IPS DF 6.9 (cell line): ENCODE results near the gene SYNE3.

Source experiments
- DNase-seq: peaks from one replicate; pipeline ENCODE4 v3.0.0-alpha.2; 2013; ENCODE audit warnings: low read depth, low spot score
- H3K27ac ChIP-seq: one replicate; pipeline ENCODE4 v1.5.1; 2013; ENCODE audit warnings: low read length, control low read depth
- H3K27me3 ChIP-seq: 2 replicates; pipeline ENCODE4 v1.6.1; 2013; ENCODE audit warnings: mild to moderate bottlenecking, low read length; ENCODE audit not compliant: control insufficient read depth, insufficient read depth
- H3K36me3 ChIP-seq: 2 replicates; pipeline ENCODE4 v1.6.1; 2013; ENCODE audit warnings: low read length; ENCODE audit not compliant: control insufficient read depth, insufficient read depth
- H3K4me1 ChIP-seq: 2 replicates; pipeline ENCODE4 v1.6.1; 2013; ENCODE audit warnings: low read length; ENCODE audit not compliant: control insufficient read depth, insufficient read depth
- H3K4me3 ChIP-seq: 2 replicates; pipeline ENCODE4 v1.5.1; 2013; ENCODE audit warnings: mild to moderate bottlenecking, low read length
- H3K9me3 ChIP-seq: 2 replicates; pipeline ENCODE4 v1.6.1; 2013; ENCODE audit warnings: low read length, inconsistent platforms; ENCODE audit not compliant: control insufficient read depth, insufficient read depth
- WGBS: extraction: QIAGEN DNeasy Blood & Tissue Kit; methylation state at CpG from one replicate; pipeline ENCODE4 v1.1.7; 2013; ENCODE audit warnings: mixed read lengths, missing lambda C conversion rate; ENCODE audit not compliant: insufficient read length, insufficient coverage; 5-methylcytosine and 5-hydroxymethylcytosine counted together

Gene SYNE3, protein sequence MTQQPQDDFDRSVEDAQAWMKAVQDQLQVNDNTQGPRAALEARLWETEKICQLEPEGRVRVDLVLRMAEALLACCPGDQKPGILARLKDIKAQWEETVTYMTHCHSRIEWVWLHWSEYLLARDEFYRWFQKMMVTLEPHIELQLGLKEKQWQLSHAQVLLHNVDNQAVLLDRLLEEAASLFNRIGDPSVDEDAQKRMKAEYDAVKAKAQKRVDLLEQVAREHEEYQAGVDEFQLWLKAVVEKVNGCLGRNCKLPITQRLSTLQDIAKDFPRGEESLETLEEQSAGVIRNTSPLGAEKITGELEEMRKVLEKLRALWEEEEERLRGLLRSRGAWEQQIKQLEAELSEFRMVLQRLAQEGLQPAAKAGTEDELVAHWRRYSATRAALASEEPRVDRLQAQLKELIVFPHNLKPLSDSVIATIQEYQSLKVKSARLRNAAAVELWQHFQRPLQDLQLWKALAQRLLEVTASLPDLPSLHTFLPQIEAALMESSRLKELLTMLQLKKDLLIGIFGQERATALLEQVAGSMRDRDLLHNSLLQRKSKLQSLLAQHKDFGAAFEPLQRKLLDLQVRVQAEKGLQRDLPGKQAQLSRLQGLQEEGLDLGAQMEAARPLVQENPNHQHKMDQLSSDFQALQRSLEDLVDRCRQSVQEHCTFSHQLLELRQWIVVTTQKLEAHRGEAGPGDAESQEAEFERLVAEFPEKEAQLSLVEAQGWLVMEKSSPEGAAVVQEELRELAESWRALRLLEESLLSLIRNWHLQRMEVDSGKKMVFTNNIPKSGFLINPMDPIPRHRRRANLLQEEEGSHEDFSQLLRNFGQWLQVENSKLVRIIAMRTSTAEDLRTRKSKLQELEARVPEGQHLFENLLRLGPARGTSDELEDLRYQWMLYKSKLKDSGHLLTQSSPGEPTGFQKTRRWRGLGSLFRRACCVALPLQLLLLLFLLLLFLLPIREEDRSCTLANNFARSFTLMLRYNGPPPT

GRCh38 chr14:95516554-95517181 lies at the start of gene SYNE3:
Gene SYNE3, minus strand, starts transcription at chr14:95516650. Its CDS starts 40,829 bp downstream, at chr14:95475821.
- Histone ChIP-seq H3K27ac (no peak within 1 kb of the TSS), H3K36me3 (no peaks in the 10 kb centered on the region), H3K4me1 (peaks cover 7% of the 10 kb centered on the region; the same call in 1 of the 2 replicates), H3K27me3 (peaks cover 14% of the 10 kb centered on the region), H3K4me3 (peak within 1 kb of the TSS; percentile 51), H3K9me3 (no peaks in the 10 kb centered on the region)
- no peak for DNase-seq
- no CpG with 5 or more reads among the region's 60 CpGs for WGBS

DNA sequence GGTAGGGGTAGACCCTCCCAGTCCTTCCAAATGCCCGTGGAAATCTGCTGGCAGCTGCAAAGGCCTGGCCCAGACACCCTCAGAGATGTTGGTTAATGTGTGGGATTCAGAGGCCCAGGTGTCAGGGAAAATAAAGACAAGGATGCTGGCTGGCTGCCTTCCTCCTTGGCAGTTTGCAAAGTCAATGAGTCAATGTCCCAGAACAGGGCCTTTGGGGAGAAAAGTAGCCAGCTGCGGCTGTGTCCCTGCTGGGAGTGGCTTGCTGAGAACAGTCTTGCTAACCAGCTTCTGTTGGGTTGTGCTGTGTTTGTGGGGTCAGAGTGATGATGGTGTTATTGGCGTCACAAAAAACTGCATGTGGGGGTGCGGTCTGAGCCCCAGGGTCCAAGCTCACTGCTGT lies 47.6 kb upstream of the SYNE3 start:
- H3K27ac ChIP-seq = no peak overlapping the region
- no peak for DNase-seq
- no peaks in the 10 kb centered on the region for H3K9me3 ChIP-seq
- H3K36me3 ChIP-seq = no peaks in the 10 kb centered on the region
- no peaks in the 10 kb centered on the region for H3K27me3 ChIP-seq
- no peak overlapping the region for H3K4me3 ChIP-seq
- no CpG with 5 or more reads among the region's 4 CpGs for WGBS
- peaks cover 3% of the 10 kb centered on the region; the same call in 1 of the 2 replicates for H3K4me1 ChIP-seq

GRCh38 chr14:95562892-95563685 lies 46.6 kb upstream of the SYNE3 start:
- WGBS = no CpG with 5 or more reads among the region's 18 CpGs
- Histone ChIP-seq H3K4me1 (peaks cover 3% of the 10 kb centered on the region; the same call in 1 of the 2 replicates), H3K36me3 (no peaks in the 10 kb centered on the region), H3K27ac (no peak overlapping the region), H3K4me3 (no peak overlapping the region), H3K9me3 (no peaks in the 10 kb centered on the region), H3K27me3 (no peaks in the 10 kb centered on the region)
- DNase-seq = no peak

GRCh38 chr14:95561001-95561412 lies 44.6 kb upstream of the SYNE3 start:
- H3K4me3 ChIP-seq = no peak overlapping the region
- WGBS = no CpG with 5 or more reads among the region's 14 CpGs
- no peak overlapping the region for H3K27ac ChIP-seq
- H3K36me3 ChIP-seq = no peaks in the 10 kb centered on the region
- peaks cover 5% of the 10 kb centered on the region for H3K4me1 ChIP-seq
- peak; percentile 88 for DNase-seq
- H3K9me3 ChIP-seq = no peaks in the 10 kb centered on the region
- H3K27me3 ChIP-seq = no peaks in the 10 kb centered on the region; the same call in 1 of the 2 replicates

GRCh38 chr14:95559203-95559602 lies 42.8 kb upstream of the SYNE3 start:
- H3K36me3 ChIP-seq = no peaks in the 10 kb centered on the region
- no peak overlapping the region for H3K27ac ChIP-seq
- no peak for DNase-seq
- H3K9me3 ChIP-seq = no peaks in the 10 kb centered on the region
- H3K4me3 ChIP-seq = no peak overlapping the region
- H3K27me3 ChIP-seq = no peaks in the 10 kb centered on the region; the same call in 1 of the 2 replicates
- H3K4me1 ChIP-seq = peaks cover 5% of the 10 kb centered on the region
- no CpG with 5 or more reads among the region's 6 CpGs for WGBS

DNA sequence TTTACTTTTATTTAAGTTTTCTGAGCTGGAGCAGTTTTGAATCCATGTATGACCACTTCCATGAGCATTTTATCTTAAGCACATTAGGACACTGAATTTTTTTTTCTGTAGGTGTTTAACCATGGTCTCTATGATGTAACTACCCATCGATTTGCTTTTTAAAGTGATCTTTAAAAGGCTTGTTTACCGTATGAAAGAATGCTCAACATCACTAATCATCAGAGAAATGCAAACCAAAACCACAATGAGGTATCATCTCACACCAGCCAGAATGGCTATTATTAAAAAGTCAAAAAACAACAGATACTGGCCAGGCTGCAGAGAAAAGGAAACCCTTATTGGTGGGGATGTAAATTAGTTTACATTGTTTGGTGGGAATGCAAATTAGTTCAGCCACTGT lies 41.4 kb upstream of the SYNE3 start:
- no CpG with 5 or more reads among the region's 2 CpGs for WGBS
- Histone ChIP-seq H3K27me3 (no peaks in the 10 kb centered on the region; the same call in 1 of the 2 replicates), H3K36me3 (no peaks in the 10 kb centered on the region), H3K9me3 (no peaks in the 10 kb centered on the region), H3K4me3 (no peak overlapping the region), H3K27ac (no peak overlapping the region), H3K4me1 (peaks cover 4% of the 10 kb centered on the region)
- no peak for DNase-seq

DNA sequence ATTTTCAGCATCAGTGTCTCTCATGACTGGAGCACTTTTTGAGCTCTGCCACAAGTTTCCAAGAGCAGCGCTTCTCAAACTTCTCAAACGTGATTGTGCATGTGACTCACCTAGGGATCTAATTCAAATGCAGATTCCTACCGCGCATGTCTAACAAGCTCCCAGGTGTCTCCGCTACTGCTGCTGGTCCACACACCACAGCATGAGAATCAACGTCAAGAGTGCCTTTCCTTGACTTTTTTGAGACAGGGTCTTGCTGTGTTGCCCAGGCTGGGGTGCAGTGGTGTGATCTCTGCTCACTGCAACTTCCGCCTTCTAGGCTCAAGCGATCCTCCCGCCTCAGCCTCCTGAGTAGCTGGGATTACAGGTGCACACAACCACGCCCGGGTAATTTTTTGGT lies 40.8 kb upstream of the SYNE3 start:
- no peak overlapping the region for H3K4me3 ChIP-seq
- no peaks in the 10 kb centered on the region for H3K36me3 ChIP-seq
- no CpG with 5 or more reads among the region's 11 CpGs for WGBS
- H3K27me3 ChIP-seq = no peaks in the 10 kb centered on the region; the same call in 1 of the 2 replicates
- no peak for DNase-seq
- no peaks in the 10 kb centered on the region for H3K9me3 ChIP-seq
- H3K27ac ChIP-seq = no peak overlapping the region
- H3K4me1 ChIP-seq = peaks cover 2% of the 10 kb centered on the region

GRCh38 chr14:95555053-95555452 lies 38.6 kb upstream of the SYNE3 start:
- no peak for DNase-seq
- no peaks in the 10 kb centered on the region for H3K9me3 ChIP-seq
- peaks cover 2% of the 10 kb centered on the region; the same call in 1 of the 2 replicates for H3K4me1 ChIP-seq
- no peaks in the 10 kb centered on the region for H3K36me3 ChIP-seq
- no peaks in the 10 kb centered on the region; the same call in 1 of the 2 replicates for H3K27me3 ChIP-seq
- WGBS = no CpG with 5 or more reads among the region's 10 CpGs
- no peak overlapping the region for H3K27ac ChIP-seq
- no peak overlapping the region for H3K4me3 ChIP-seq

DNA sequence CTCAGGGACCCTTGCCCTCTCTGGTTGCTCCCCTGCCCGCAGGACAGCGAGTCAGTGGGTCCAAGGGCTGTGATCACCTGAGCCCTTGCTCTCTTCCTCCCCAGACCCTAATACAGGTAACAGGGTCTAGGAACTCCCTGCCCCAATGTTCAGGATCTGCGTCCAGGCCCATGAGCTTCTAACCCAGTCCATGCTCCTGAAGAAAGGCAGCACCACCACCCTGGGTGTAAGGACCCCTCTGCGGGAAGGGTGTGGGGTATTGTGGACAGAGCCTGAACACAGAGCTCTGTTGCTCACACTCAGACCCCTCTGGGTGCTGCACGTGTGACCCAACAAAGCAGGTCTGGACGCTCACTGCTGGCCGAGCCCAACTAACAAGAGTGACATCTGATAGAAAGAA lies 36.7 kb upstream of the SYNE3 start:
- Histone ChIP-seq H3K27ac (no peak overlapping the region), H3K27me3 (no peaks in the 10 kb centered on the region; the same call in 1 of the 2 replicates), H3K4me3 (no peak overlapping the region), H3K36me3 (no peaks in the 10 kb centered on the region), H3K9me3 (no peaks in the 10 kb centered on the region), H3K4me1 (peaks cover 2% of the 10 kb centered on the region; the same call in 1 of the 2 replicates)
- WGBS = no CpG with 5 or more reads among the region's 7 CpGs
- no peak for DNase-seq
